Measurements from ENCODE around the gene GTF3C4.

- no peak for TF ChIP-seq GATA3 (IDR thresholded peaks at IDR 0.05; ENCODE audit: low read depth, low read length)
- no peak for TF ChIP-seq GATA2 (IDR thresholded peaks at IDR 0.05; ENCODE audit: low read depth, low read length)
Observed at GRCh38 chr9:132710333-132710732, 40.1 kb downstream of the GTF3C4 start.

All from SH-SY5Y (cell line).